IMR-90 (cell line): Measurements from ENCODE around the gene DSC2. TPM values are rescaled to one million over a fixed set of nuclear protein-coding genes. Genes with fewer than 3 reads are reported as not detected.

ENCODE experiments used
- ATAC-seq: fragments of 200-7000 bp; cut with Tn5 transposase; 2 replicates; pipeline ENCODE4 v1.9.1; 2020; ENCODE audit warnings: low read depth, mild to moderate bottlenecking, moderate library complexity
- BruUV-seq: library from RNA; stranded (reverse); fragments of 400-500 nt; replicated peaks from 2 replicates; lab custom pipeline; 2021; lab: Mats Ljungman, UMichigan
- CTCF ChIA-PET: fragments of 300-600 bp; formaldehyde crosslinking; extraction: SDS; loops from one replicate; lab custom pipeline; 2021; ENCODE audit warnings: antibody characterized with exemption; lab: Yijun Ruan, JAX
- POLR2A ChIA-PET: fragments of 300-600 bp; sonication (Branson Sonifier 250); formaldehyde crosslinking; loops from one replicate; lab custom pipeline; 2022; ENCODE audit warnings: antibody characterized with exemption; ENCODE audit not compliant: unreplicated experiment; lab: Charles Lee
- DNase-seq: peaks from one replicate; pipeline ENCODE4 v3.0.0; 2013
- H2AFZ ChIP-seq: replicated peaks from 2 replicates; pipeline ENCODE3; 2013; ENCODE audit warnings: low read length, mild to moderate bottlenecking; ENCODE audit not compliant: poor library complexity
- H2AK5ac ChIP-seq: 2 replicates; pipeline ENCODE4 v1.6.1; 2013; ENCODE audit warnings: low read depth, low read length, inconsistent platforms
- H2AK9ac ChIP-seq: replicated peaks from 2 replicates; pipeline ENCODE3; 2013; ENCODE audit warnings: mild to moderate bottlenecking, low read depth, low read length, moderate library complexity; ENCODE audit not compliant: poor library complexity
- H2BK120ac ChIP-seq: 2 replicates; pipeline ENCODE4 v1.6.1; 2013; ENCODE audit warnings: low read depth, low read length, inconsistent platforms
- H2BK15ac ChIP-seq: 3 replicates; pipeline ENCODE4 v1.6.1; 2013; ENCODE audit warnings: low read depth, low read length, inconsistent platforms
- H2BK20ac ChIP-seq: 2 replicates; pipeline ENCODE4 v1.6.1; 2013; ENCODE audit warnings: low read depth, mild to moderate bottlenecking, inconsistent platforms, low read length, moderate library complexity
- H2BK5ac ChIP-seq: 2 replicates; pipeline ENCODE4 v1.6.1; 2013; ENCODE audit warnings: mild to moderate bottlenecking, low read depth, low read length, inconsistent platforms; ENCODE audit not compliant: poor library complexity, severe bottlenecking
- H3K14ac ChIP-seq: replicated peaks from 2 replicates; pipeline ENCODE4 v1.6.1; 2013; ENCODE audit warnings: low read depth, low read length, inconsistent platforms
- H3K18ac ChIP-seq: 2 replicates; pipeline ENCODE4 v1.6.1; 2013; ENCODE audit warnings: low read depth, low read length, control low read depth
- H3K23ac ChIP-seq: 2 replicates; pipeline ENCODE4 v1.6.1; 2013; ENCODE audit warnings: low read depth, low read length, inconsistent platforms
- H3K27ac ChIP-seq: 2 replicates; pipeline ENCODE4 v1.5.1; 2013; ENCODE audit warnings: mild to moderate bottlenecking, control low read depth, low read length; ENCODE audit not compliant: insufficient read depth
- H3K27me3 ChIP-seq: 2 replicates; pipeline ENCODE4 v1.6.1; 2013; ENCODE audit warnings: low read length; ENCODE audit not compliant: control insufficient read depth, insufficient read depth
- H3K36me3 ChIP-seq: 2 replicates; pipeline ENCODE4 v1.6.1; 2013; ENCODE audit warnings: low read length, mixed read lengths; ENCODE audit not compliant: control insufficient read depth, insufficient read depth
- H3K4ac ChIP-seq: 2 replicates; pipeline ENCODE4 v1.6.1; 2013; ENCODE audit warnings: low read depth, low read length, inconsistent platforms
- H3K4me1 ChIP-seq: 2 replicates; pipeline ENCODE4 v1.6.1; 2013; ENCODE audit warnings: low read length, mixed read lengths; ENCODE audit not compliant: control insufficient read depth, insufficient read depth
- H3K4me2 ChIP-seq: 2 replicates; pipeline ENCODE4 v1.6.1; 2013; ENCODE audit warnings: low read depth, mild to moderate bottlenecking, control low read depth, low read length, moderate library complexity
- H3K4me3 ChIP-seq: 2 replicates; pipeline ENCODE4 v1.5.1; 2013; ENCODE audit warnings: low read depth, mild to moderate bottlenecking, control low read depth, low read length, moderate library complexity; ENCODE audit not compliant: insufficient read depth
- H3K56ac ChIP-seq: 2 replicates; pipeline ENCODE4 v1.6.1; 2013; ENCODE audit warnings: low read length, inconsistent platforms; ENCODE audit not compliant: insufficient read depth; ENCODE audit errors: extremely low read depth
- H3K79me1 ChIP-seq, 2 experiments: 2 replicates each; pipeline ENCODE4 v1.6.1; 2013; ENCODE audit warnings: low read length in 2 of 2, inconsistent platforms in 1 of 2, low read depth in 1 of 2
- H3K9ac ChIP-seq: 2 replicates; pipeline ENCODE4 v1.6.1; 2013; ENCODE audit warnings: low read depth, low read length, control low read depth
- H3K9me1 ChIP-seq: 2 replicates; pipeline ENCODE4 v1.6.1; 2013; ENCODE audit warnings: low read length, inconsistent platforms; ENCODE audit not compliant: insufficient read depth
- H3K9me3 ChIP-seq: 2 replicates; pipeline ENCODE4 v1.6.1; 2013; ENCODE audit warnings: low read length; ENCODE audit not compliant: control insufficient read depth, insufficient read depth
- H4K20me1 ChIP-seq: 2 replicates; pipeline ENCODE4 v1.6.1; 2013; ENCODE audit warnings: low read length, inconsistent platforms; ENCODE audit not compliant: insufficient read depth
- H4K5ac ChIP-seq: 2 replicates; pipeline ENCODE4 v1.6.1; 2013; ENCODE audit warnings: mild to moderate bottlenecking, low read depth, low read length, control low read depth
- H4K8ac ChIP-seq, 2 experiments: 2 replicates each; pipeline ENCODE4 v1.6.1; 2013; ENCODE audit warnings: low read depth in 2 of 2, low read length in 2 of 2, control low read depth in 1 of 2, inconsistent platforms in 1 of 2
- H4K91ac ChIP-seq: 2 replicates; pipeline ENCODE4 v1.6.1; 2013; ENCODE audit warnings: low read depth, low read length, inconsistent platforms; ENCODE audit not compliant: insufficient read depth
- BHLHE40 ChIP-seq: fragments of 150-350 bp; IDR thresholded peaks from 2 replicates; pipeline ENCODE4 v1.6.1; 2016; ENCODE audit warnings: mild to moderate bottlenecking, low read depth, low read length
- CEBPB ChIP-seq: IDR thresholded peaks from 2 replicates; pipeline ENCODE4 v1.6.1; 2012; ENCODE audit warnings: low read depth, low read length, improper control_type of control experiment
- CHD1 ChIP-seq: IDR thresholded peaks from 2 replicates; pipeline ENCODE4 v1.6.1; 2012; ENCODE audit warnings: low read depth, low read length, improper control_type of control experiment
- ELK1 ChIP-seq: fragments of 150-350 bp; IDR thresholded peaks from 2 replicates; pipeline ENCODE4 v1.6.1; 2016; ENCODE audit warnings: low read depth, mild to moderate bottlenecking, low read length, moderate library complexity, borderline replicate concordance
- FOS ChIP-seq: fragments of 150-350 bp; IDR thresholded peaks from 2 replicates; pipeline ENCODE4 v1.6.1; 2016; ENCODE audit warnings: low read depth, low read length
- MAFK ChIP-seq: IDR thresholded peaks from 2 replicates; pipeline ENCODE4 v1.6.1; 2012; ENCODE audit warnings: low read depth, low read length, improper control_type of control experiment
- MAZ ChIP-seq: IDR thresholded peaks from 2 replicates; pipeline ENCODE4 v1.6.1; 2012; ENCODE audit warnings: low read depth, mild to moderate bottlenecking, low read length, improper control_type of control experiment, moderate library complexity, borderline replicate concordance
- MXI1 ChIP-seq: IDR thresholded peaks from 2 replicates; pipeline ENCODE4 v1.6.1; 2012; ENCODE audit warnings: low read depth, mild to moderate bottlenecking, low read length, moderate library complexity, borderline replicate concordance
- NFE2L2 ChIP-seq: fragments of 150-350 bp; IDR thresholded peaks from 2 replicates; pipeline ENCODE4 v1.6.1; 2016; ENCODE audit warnings: low read depth, mild to moderate bottlenecking, low read length
- POLR2A ChIP-seq: IDR thresholded peaks from 2 replicates; pipeline ENCODE4 v1.6.1; 2012; ENCODE audit warnings: mild to moderate bottlenecking, low read depth, low read length
- RAD21 ChIP-seq: IDR thresholded peaks from 2 replicates; pipeline ENCODE4 v1.6.1; 2012; ENCODE audit warnings: low read length, improper control_type of control experiment
- RCOR1 ChIP-seq: IDR thresholded peaks from 2 replicates; pipeline ENCODE4 v1.6.1; 2012; ENCODE audit warnings: mild to moderate bottlenecking, low read length, improper control_type of control experiment; ENCODE audit not compliant: insufficient replicate concordance
- RFX5 ChIP-seq: IDR thresholded peaks from 2 replicates; pipeline ENCODE4 v1.8.0; 2012; ENCODE audit warnings: low read depth, mild to moderate bottlenecking, low read length, moderate library complexity
- SMC3 ChIP-seq: fragments of 150-350 bp; IDR thresholded peaks from 2 replicates; pipeline ENCODE4 v1.6.1; 2016; ENCODE audit warnings: low read depth, mild to moderate bottlenecking, antibody characterized with exemption, low read length, moderate library complexity
- WGBS, 2 experiments: methylation state at CpG; one replicate each; pipeline versions ENCODE4 v1.1.5 to v1.1.7; 2013; ENCODE audit warnings: missing lambda C conversion rate in 2 of 2; ENCODE audit not compliant: insufficient read length in 1 of 2; ENCODE audit errors: extremely low coverage in 2 of 2; 5-methylcytosine and 5-hydroxymethylcytosine counted together
- dilution Hi-C: fragments of 300-500 bp; cut with HindIII; formaldehyde crosslinking; loops from one replicate; pipeline ENCODE4 v1.14.3; 2018; ENCODE audit warnings: low sequenced_read_pairs; ENCODE audit not compliant: unreplicated experiment
- in situ Hi-C: fragments of 300-500 bp; cut with MboI; formaldehyde crosslinking; loops from 3 replicates; pipeline ENCODE4 v1.14.3; 2019; ENCODE audit warnings: low sequenced_read_pairs, inconsistent platforms, mixed read lengths
- intact Hi-C: fragments of 100-400 bp; cut with micrococcal nuclease; formaldehyde crosslinking; loops from 2 replicates; pipeline ENCODE4 v1.10.0; 2022
- polyA plus RNA-seq, 3 experiments: library from polyadenylated mRNA; depleted of rRNA; stranded (reverse); fragments of >200 nt; gene quantifications; 2 replicates each; pipeline ENCODE4 v1.2.3, GENCODE V29; 2012; ENCODE audit warnings: low replicate concordance in 1 of 3
- total RNA-seq: library from RNA; depleted of rRNA; stranded (reverse); fragments of >200 nt; gene quantifications from 2 replicates; pipeline ENCODE4 v1.2.3, GENCODE V29; 2012
- TF ChIP-seq, protein P1 (sequence below): conservative IDR thresholded peaks from 2 replicates; pipeline ENCODE4 v1.5.1; 2012; ENCODE audit warnings: mild to moderate bottlenecking, low read depth, low read length, improper control_type of control experiment
- TF ChIP-seq, protein P2 (sequence below): fragments of 150-350 bp; IDR thresholded peaks from 2 replicates; pipeline ENCODE4 v1.6.1; 2017; ENCODE audit warnings: mild to moderate bottlenecking, antibody characterized with exemption, low read length, low read depth

Gene DSC2
- total and polyA plus RNA-seq, 2 of the 4 experiments (the other 2 are of a cell fraction) = not detected

DNA sequence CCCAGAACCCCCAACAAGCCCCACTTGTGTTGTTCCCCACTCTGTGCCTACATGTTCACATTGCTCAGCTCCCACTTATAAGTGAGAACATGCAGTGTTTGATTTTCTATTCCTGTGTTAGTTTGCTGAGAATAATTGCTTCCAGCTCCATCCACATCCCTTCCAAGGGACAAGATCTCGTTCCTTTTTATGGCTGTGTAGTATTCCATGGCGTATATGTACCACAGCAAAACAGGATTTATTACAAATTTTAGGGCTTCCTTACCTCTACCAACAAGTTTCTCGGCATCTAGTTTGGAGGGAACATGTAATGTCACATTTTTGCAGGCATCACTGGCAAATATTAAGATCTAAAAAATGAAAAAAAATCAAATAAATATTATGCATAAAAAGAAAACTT, 8.9 kb downstream of the DSC2 start:
- Histone ChIP-seq H2BK20ac (no peak overlapping the region), H2BK5ac (no peak overlapping the region), H3K9me3 (no peaks in the 10 kb centered on the region), H3K27ac (no peak overlapping the region), H2AFZ (no peak overlapping the region), H3K27me3 (no peaks in the 10 kb centered on the region), H2AK5ac (no peak overlapping the region), H2BK120ac (no peak overlapping the region), H3K4me3 (no peak overlapping the region), H3K4me1 (no peaks in the 10 kb centered on the region), H3K79me1 (no peaks in the 10 kb centered on the region), H3K9me1 (no peaks in the 10 kb centered on the region), H3K14ac (no peak overlapping the region), H4K91ac (no peak overlapping the region), H4K8ac (no peak overlapping the region), H3K36me3 (no peaks in the 10 kb centered on the region), H3K4ac (no peak overlapping the region), H3K4me2 (no peak overlapping the region), H4K20me1 (no peaks in the 10 kb centered on the region), H3K18ac (no peak overlapping the region), H3K9ac (no peak overlapping the region), H3K56ac (no peak overlapping the region), H4K5ac (no peak overlapping the region), H3K23ac (no peak overlapping the region), H2AK9ac (no peak overlapping the region), H2BK15ac (no peak overlapping the region)
- ATAC-seq = no peak
- TF ChIP-seq FOS (no peak), SMC3 (no peak), MAZ (no peak), NFE2L2 (no peak), CHD1 (no peak), POLR2A (no peak), MXI1 (no peak), ELK1 (no peak), CEBPB (no peak), BHLHE40 (no peak), RFX5 (no peak), MAFK (no peak), RCOR1 (no peak), RAD21 (no peak)
- TF ChIP-seq, protein P1, sequence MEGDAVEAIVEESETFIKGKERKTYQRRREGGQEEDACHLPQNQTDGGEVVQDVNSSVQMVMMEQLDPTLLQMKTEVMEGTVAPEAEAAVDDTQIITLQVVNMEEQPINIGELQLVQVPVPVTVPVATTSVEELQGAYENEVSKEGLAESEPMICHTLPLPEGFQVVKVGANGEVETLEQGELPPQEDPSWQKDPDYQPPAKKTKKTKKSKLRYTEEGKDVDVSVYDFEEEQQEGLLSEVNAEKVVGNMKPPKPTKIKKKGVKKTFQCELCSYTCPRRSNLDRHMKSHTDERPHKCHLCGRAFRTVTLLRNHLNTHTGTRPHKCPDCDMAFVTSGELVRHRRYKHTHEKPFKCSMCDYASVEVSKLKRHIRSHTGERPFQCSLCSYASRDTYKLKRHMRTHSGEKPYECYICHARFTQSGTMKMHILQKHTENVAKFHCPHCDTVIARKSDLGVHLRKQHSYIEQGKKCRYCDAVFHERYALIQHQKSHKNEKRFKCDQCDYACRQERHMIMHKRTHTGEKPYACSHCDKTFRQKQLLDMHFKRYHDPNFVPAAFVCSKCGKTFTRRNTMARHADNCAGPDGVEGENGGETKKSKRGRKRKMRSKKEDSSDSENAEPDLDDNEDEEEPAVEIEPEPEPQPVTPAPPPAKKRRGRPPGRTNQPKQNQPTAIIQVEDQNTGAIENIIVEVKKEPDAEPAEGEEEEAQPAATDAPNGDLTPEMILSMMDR = no peak
- TF ChIP-seq, protein P2, sequence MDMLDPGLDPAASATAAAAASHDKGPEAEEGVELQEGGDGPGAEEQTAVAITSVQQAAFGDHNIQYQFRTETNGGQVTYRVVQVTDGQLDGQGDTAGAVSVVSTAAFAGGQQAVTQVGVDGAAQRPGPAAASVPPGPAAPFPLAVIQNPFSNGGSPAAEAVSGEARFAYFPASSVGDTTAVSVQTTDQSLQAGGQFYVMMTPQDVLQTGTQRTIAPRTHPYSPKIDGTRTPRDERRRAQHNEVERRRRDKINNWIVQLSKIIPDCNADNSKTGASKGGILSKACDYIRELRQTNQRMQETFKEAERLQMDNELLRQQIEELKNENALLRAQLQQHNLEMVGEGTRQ = no peak
- dilution Hi-C loops = no loop called here
- no TSS peak for BruUV-seq
- no CpG with 5 or more reads among the region's 3 CpGs for WGBS, 2 experiments
- DNase-seq = no peak
- in situ Hi-C loops = no loop called here
- ChIA-PET CTCF (no interaction called here), POLR2A (no interaction called here)
- intact Hi-C loops = no loop called here
